Activated CD4-positive, CD25-positive, alpha-beta regulatory T cell treated with anti-CD3 and anti-CD28 coated beads, Interleukin-2, amount 50 U/mL, for 16 hours (primary cell): Measurements from ENCODE around the gene GDAP1L1.
"Not testable (repeated sequence)": the region's sequence is repeated elsewhere in the genome, so short reads cannot be mapped to it uniquely, and the experiment has no call there.

Source experiments
- DNase-seq: peaks from one replicate; pipeline ENCODE4 v3.0.0-alpha.2; 2020; ENCODE audit warnings: low read depth, low spot score

GDAP1L1 gene

GRCh38 chr20:44254073-44254472 is 7.0 kb downstream of the GDAP1L1 start:
- no peak for DNase-seq

- no peak for DNase-seq
Measured at GRCh38 chr20:44255942-44256341, 8.8 kb downstream of the GDAP1L1 start.

- DNase-seq, result no peak
Measured at GRCh38 chr20:44256961-44257360, 9.9 kb downstream of the GDAP1L1 start.

- no peak for DNase-seq
Measured at GRCh38 chr20:44258226-44258890, 11.2 kb downstream of the GDAP1L1 start.

GRCh38 chr20:44264287-44264686 is 17.2 kb downstream of the GDAP1L1 start:
- DNase-seq, result no peak

- DNase-seq, result no peak
Measured at GRCh38 chr20:44268802-44269201, 21.7 kb downstream of the GDAP1L1 start.

GRCh38 chr20:44271915-44272663 is 25.0 kb downstream of the GDAP1L1 start:
- DNase-seq, result no peak

GRCh38 chr20:44273231-44274215 is 26.4 kb downstream of the GDAP1L1 start:
- DNase-seq, result no peak

GRCh38 chr20:44274303-44275017 is 27.4 kb downstream of the GDAP1L1 start:
- DNase-seq, result no peak

GRCh38 chr20:44279228-44279627 is 32.1 kb downstream of the GDAP1L1 start:
- DNase-seq, result no peak

- no peak for DNase-seq
Measured at GRCh38 chr20:44280387-44280786, 33.3 kb downstream of the GDAP1L1 start.

GRCh38 chr20:44282192-44282591 is 35.1 kb downstream of the GDAP1L1 start:
- no peak for DNase-seq

- no peak for DNase-seq
Measured at GRCh38 chr20:44284032-44284431, 36.9 kb downstream of the GDAP1L1 start.

- no peak for DNase-seq
Measured at GRCh38 chr20:44287272-44288097, 40.4 kb downstream of the GDAP1L1 start.

- no peak for DNase-seq
Measured at GRCh38 chr20:44288252-44288651, 41.1 kb downstream of the GDAP1L1 start.

GRCh38 chr20:44291754-44292153 is 44.6 kb downstream of the GDAP1L1 start:
- DNase-seq, result no peak

- DNase-seq, result no peak
Measured at GRCh38 chr20:44296011-44296410, 48.9 kb downstream of the GDAP1L1 start.

GRCh38 chr20:44297721-44298120 is 50.6 kb downstream of the GDAP1L1 start:
- DNase-seq, result no peak

- not testable (repeated sequence) for DNase-seq
Measured at GRCh38 chr20:44299011-44299535, 52.0 kb downstream of the GDAP1L1 start.

- no peak for DNase-seq
Measured at GRCh38 chr20:44301285-44301684, 54.2 kb downstream of the GDAP1L1 start.
